Breast epithelium (tissue), 3 donors: ENCODE measurements around the gene RUNX3.

Experiments
- POLR2A ChIP-seq: fragments of 450-650 bp; IDR thresholded peaks from one replicate; pipeline ENCODE4 v1.6.1; 2016; ENCODE audit warnings: antibody characterized with exemption, mild to moderate bottlenecking, moderate library complexity
- POLR2AphosphoS5 ChIP-seq, 3 donors: sonication (generic); formaldehyde crosslinking; IDR thresholded peaks; one replicate each; pipeline ENCODE4 v1.6.1; 2017; ENCODE audit warnings: antibody characterized with exemption in 3 of 3

DNA sequence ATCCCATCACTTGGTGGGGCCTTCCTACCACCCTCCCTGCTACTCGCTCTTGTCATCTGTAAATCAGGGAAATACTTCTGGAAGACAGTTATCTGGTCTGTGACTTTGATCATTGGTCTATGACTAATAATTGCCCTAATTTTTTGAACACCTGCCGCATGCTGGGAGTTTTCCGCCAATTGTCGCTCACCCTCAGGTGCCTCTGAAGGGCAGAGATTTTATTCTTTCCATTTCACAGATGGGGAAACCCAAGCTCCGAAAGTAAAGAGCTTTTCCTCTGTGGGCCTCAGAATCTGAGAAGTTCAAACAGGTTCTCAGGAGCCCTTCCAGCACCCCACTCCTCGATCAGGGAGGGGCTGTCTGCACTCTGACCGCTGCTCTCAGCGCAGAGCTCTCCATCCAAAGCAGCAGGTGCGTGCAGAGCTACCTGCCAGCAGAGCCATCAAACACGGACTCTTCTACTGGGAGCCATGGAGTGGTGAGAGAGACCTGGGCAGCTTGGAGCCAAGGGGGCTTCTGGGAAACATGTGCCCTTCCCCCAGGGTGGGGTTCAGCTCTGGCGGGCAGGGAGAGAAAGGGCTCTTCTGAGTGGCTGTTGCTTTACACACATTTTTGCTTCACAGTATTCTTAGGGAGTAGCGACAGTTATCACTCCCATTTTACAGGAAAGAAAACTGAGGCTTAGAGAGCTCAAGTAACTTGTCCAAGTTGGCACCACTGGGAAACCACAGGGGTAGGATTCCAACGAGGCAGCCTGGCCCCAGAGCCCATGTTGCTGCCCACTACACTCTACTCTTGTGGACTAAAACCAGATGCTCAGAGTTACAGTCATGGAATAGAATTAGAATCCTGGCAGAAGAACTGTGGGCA lies 5.8 kb upstream of the RUNX3 start:
- no peak for TF ChIP-seq POLR2A
- no peak for TF ChIP-seq POLR2AphosphoS5 (IDR thresholded peaks at IDR 0.05)
